Peyer's patch (tissue), 4 donors: ENCODE measurements around the gene TTC34.
"Not testable (repeated sequence)": the region's sequence is repeated elsewhere in the genome, so short reads cannot be mapped to it uniquely, and the experiment has no call there.

Experiments
- POLR2A ChIP-seq, 2 donors: fragments of 450-650 bp; IDR thresholded peaks; one replicate each; pipeline ENCODE4 v1.5.1; 2017; ENCODE audit warnings: antibody characterized with exemption in 2 of 2, mild to moderate bottlenecking in 2 of 2, moderate library complexity in 2 of 2
- TF ChIP-seq, protein P1 (sequence below), 6 experiments: fragments of 450-650 bp in 4 of 6; fragments of 200-600 bp in 2 of 6; sonication (generic) in 1 of 6; IDR thresholded peaks; one replicate each; pipeline ENCODE4 v1.5.1; 2017 to 2019; ENCODE audit warnings: antibody characterized with exemption in 6 of 6, mild to moderate bottlenecking in 3 of 6, moderate library complexity in 1 of 6

DNA sequence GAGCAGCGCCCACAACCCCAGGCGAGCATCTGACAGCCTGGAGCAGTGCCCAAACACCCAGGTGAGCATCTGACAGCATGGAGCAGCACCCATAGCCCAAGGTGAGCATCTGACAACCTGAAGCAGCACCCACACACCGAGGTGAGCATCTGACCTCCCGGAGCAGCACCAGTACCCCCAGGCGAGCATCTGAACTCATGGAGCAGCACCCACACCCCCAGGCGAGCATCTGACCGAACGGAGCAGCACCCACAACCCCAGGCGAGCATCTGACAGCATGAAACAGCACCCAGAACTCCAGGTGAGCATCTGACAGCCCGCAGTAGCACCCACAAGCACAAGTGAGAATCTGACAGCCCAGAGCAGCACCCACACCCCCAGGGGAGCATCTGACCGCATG lies 129.8 kb downstream of the TTC34 start:
- TF ChIP-seq, protein P1, sequence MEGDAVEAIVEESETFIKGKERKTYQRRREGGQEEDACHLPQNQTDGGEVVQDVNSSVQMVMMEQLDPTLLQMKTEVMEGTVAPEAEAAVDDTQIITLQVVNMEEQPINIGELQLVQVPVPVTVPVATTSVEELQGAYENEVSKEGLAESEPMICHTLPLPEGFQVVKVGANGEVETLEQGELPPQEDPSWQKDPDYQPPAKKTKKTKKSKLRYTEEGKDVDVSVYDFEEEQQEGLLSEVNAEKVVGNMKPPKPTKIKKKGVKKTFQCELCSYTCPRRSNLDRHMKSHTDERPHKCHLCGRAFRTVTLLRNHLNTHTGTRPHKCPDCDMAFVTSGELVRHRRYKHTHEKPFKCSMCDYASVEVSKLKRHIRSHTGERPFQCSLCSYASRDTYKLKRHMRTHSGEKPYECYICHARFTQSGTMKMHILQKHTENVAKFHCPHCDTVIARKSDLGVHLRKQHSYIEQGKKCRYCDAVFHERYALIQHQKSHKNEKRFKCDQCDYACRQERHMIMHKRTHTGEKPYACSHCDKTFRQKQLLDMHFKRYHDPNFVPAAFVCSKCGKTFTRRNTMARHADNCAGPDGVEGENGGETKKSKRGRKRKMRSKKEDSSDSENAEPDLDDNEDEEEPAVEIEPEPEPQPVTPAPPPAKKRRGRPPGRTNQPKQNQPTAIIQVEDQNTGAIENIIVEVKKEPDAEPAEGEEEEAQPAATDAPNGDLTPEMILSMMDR (IDR thresholded peaks at IDR 0.05), result not testable (repeated sequence)
- not testable (repeated sequence) for TF ChIP-seq POLR2A (IDR thresholded peaks at IDR 0.05)
